Stimulated activated CD8-positive, alpha-beta memory T cell treated with anti-CD3 and anti-CD28 coated beads, Interleukin-7, amount 100 ng/mL, for 48 hours (primary cell): ENCODE measurements around the gene ATXN10.
"Not testable (repeated sequence)": the region's sequence is repeated elsewhere in the genome, so short reads cannot be mapped to it uniquely, and the experiment has no call there.

ENCODE experiments used
- DNase-seq, 2 donors: peaks; one replicate each; pipeline ENCODE4 v3.0.0-alpha.2; 2020; ENCODE audit warnings: low read depth in 1 of 2; ENCODE audit errors: extremely low read depth in 1 of 2

ATXN10 gene

DNA sequence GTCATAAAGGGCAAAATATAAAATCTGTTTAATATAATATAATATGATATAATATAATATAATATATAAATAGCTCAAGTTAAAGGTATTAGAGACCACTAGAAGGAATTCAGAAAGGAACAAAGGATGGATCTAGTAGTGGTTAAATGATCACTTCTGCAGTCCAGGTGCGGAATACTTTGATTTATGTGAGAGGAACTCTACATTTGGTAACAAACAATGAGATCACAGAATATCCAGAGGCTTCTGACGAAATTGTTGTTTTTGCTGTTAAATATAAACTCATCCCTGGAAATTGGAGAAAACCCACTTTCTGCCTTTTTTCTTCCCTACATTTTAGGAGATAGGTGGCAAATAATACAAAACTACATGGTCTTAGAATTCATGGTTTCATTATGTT lies 36.0 kb downstream of the ATXN10 start:
- no peak for DNase-seq

DNA sequence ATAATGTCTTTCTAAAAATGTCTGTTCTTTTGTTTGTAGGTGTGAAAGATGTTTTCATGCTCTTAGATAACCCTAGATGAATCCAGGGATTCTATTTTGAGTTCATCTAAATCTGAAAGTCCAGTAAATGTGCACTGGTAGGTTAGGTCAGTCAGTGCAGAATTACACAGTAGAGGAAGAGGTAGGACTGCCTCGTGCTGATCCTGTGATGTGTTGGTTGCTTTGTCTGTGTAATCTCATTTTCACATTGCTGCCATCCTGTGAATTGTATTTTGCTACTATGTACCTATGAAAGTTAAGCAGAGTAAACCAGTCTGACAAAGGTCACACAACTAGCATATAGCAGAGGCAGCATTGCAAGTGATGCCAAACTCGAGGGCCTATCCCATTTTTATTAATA lies 36.5 kb downstream of the ATXN10 start:
- DNase-seq, result no peak

- DNase-seq, result no peak
Measured at GRCh38 chr22:45709060-45709739, 37.6 kb downstream of the ATXN10 start.

DNA sequence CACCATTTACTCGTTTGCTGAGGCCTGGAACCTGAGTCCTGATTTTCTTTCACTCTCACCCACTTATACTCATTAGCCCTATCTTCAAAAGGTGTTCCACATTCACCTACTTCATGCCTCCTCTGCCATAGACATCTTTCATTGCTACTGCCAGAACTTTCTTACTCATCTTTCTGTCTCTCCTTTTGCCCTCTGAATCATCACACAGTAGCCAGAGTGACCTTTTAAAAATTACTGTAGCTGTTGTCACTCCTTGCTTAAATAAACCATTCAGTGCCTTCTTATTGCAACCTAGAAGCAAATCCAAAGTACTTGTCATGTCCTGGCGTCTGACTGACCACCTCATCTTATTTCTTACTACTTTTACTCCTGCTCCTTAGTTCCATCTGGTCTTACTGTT lies 38.2 kb downstream of the ATXN10 start:
- no peak for DNase-seq

DNA sequence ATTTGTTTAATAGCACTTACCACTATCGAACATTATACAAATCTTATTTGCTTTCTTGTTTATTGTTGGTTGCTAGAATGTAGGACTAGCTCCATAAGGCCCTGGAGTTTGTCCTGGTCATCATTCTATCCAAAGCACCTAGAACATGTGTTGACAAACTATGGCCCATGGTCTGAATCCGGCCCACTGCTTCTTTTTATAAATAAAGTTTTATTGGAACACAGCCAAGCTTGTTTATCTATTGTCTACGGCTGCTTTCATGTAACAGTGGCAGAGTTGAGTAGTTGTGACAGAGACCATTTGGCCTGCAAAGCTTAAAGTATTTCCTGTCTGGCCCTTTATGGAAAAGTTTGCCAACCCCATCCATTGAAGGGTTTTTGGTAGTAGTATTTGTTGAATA lies 38.8 kb downstream of the ATXN10 start:
- DNase-seq, result no peak

DNA sequence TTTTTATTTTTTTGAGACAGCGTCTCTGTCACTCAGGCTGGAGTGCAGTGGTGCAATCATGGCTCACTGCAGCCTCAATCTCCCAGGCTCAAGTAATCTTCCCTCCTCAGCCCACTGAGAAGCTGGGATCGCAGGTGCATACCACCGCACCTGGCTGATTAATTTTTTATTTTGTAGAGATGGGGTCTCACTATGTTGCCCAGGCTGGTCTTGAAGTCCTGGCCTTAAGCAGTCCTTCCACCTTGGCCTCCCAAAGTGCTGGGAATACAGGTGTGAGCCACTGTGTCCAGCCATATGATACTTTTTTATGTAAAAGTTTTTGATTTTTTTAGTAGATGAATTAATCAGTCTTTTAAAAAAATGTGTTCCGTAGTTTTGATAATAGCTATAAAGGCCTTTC lies 42.8 kb downstream of the ATXN10 start:
- DNase-seq, result not testable (repeated sequence)

GRCh38 chr22:45717789-45718188 lies 46.2 kb downstream of the ATXN10 start:
- DNase-seq, result no peak

DNA sequence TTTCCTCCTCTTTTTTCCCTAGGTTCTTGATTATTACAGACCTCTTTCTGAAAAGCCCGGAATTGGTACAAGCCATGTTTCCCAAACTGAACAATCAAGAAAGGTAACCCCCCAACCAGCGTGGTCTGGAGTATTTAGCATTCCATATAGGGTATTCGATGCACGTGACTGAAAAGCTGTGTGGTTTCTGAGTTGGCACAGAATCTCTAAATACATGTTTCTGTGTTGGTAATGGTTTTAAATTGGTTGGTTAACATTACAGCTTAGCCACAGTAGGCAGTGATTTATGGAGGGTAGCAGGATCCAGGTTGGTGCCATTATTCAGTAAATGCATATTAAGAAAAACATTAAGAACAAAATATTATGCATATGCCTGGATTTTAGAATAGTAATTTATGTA lies 46.8 kb downstream of the ATXN10 start:
- DNase-seq, result no peak

- DNase-seq, result no peak
Measured at GRCh38 chr22:45720839-45721378, 49.3 kb downstream of the ATXN10 start.

GRCh38 chr22:45722006-45722405 lies 50.4 kb downstream of the ATXN10 start:
- DNase-seq, result no peak

- DNase-seq, result no peak
Measured at GRCh38 chr22:45726081-45726480, 54.4 kb downstream of the ATXN10 start.

- no peak for DNase-seq
Measured at GRCh38 chr22:45731041-45731797, 59.6 kb downstream of the ATXN10 start.

DNA sequence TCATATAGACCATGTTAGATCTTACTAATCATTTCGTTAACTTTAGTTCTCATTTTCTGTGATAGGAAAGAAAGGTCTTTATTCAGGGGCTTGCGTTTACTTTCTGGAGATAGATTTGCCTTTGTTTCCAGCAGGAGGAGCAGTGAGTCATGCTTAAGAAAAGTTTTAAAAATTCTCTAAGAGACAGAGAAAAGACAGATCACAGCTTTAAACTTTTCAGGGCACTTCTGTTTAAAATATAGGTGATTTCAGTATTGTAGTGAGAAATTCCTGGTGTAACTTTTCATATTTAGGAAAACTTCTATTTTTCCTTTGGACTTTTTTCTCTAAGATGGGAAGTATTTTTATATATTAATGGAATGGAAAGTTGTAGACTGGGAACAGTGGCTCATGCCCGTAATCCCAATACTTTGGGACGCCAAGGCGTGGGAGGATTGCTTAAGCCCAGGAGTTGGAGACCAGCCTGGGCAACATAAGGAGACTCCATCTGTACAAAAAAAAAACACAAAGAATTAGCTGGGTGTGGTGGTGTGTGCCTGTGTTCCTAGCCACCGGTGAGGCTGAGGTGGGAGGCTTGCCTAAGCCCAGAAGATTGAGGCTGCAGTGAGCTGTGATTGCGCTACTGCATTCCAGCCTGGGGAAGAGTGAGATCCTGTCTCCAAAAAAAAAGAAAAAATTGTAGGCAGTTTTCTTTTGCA lies 60.3 kb downstream of the ATXN10 start:
- no peak for DNase-seq

DNA sequence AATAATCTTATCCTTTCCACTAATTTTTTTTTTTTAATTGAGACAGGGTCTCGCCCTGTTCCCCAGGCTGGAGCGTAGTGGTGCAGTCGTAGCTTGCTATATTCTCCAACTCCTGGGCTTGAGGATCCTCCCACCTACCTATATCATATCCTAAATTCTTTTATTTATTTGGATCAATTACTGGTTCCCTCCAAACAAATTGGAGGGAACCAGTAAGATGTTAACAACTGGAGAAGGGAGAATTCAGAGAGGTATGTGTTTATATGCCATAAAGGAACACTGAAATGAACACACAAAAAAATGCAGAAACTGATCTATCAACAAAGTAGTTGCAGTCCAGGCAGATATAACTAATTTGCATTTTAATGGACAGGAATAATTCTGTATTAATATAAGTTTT lies 63.6 kb downstream of the ATXN10 start:
- no peak for DNase-seq

GRCh38 chr22:45738206-45738605 lies 66.6 kb downstream of the ATXN10 start:
- DNase-seq, result no peak

DNA sequence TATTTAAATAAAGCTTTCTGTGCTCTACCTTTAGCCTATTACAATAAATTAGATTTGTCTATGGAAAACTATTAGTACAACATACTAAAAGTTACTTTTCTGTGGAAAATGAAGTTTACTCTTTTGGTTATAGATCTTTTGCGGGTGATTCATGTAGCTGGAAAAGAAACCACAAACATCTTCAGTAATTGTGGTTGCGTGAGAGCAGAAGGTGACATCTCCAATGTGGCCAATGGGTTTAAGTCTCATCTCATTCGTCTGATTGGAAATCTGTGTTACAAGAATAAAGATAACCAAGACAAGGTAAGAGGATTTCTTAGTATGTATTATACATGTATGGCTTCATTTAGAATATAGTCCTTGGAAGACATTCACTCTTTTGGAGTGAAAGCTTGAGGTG lies 68.6 kb downstream of the ATXN10 start:
- DNase-seq, result no peak

- no peak for DNase-seq
Measured at GRCh38 chr22:45742866-45743450, 71.3 kb downstream of the ATXN10 start.

DNA sequence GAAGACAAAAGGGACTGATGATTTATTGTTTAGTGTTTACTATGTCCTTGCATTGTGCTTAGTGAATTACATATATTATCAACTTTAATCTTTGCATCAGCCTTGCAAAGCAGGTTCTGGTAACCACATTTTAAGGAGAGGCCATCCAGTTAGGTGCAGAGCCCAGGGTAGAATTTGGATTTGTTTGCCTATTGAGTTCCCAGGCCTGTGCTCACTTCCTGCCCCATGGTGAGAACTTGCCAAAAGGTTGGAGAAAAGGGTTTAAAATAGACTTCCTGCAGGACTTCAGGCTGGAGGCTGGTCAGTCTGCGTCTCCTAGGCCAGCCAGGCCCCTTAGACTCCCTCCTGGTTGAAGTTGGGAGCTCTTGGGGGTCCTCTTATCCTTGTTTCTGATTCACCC lies 72.1 kb downstream of the ATXN10 start:
- no peak for DNase-seq

DNA sequence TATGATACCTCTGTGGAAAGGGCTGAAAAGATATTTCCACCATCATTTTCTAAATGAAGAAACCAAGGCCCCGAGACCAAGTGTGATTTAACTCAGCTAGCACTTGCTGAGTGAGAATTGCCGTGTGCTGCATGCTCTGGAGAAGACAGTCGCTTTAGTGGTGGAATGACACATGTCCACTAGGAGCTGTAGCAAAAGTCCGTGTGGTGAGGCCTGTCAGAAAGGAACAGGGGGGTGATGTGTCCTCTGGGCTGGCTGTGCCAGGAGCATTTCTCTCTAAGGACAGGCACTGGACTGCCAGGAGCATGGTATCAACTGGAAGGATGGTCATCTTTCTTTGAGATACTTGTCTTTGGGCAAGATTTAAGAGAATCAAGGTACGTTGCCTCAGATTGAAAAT lies 72.8 kb downstream of the ATXN10 start:
- DNase-seq, result no peak

DNA sequence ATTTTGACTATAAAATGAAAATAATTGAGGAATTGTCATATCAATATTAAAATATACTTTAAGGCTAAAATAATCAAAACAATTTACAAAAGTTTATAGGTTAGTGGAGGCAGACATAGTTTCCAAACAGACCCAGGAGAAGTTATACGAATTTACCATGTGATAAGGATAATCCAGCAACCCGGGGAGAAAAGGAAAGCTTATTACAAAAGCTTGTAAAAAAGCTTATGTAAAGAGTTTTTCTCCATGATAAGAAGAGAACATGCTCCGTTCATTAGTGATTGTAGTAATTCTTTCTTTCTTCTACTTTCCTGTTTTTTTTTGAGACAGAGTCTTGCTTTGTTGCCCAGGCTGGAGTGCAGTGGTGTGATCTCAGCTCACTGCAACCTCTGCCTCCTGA lies 79.0 kb downstream of the ATXN10 start:
- no peak for DNase-seq

DNA sequence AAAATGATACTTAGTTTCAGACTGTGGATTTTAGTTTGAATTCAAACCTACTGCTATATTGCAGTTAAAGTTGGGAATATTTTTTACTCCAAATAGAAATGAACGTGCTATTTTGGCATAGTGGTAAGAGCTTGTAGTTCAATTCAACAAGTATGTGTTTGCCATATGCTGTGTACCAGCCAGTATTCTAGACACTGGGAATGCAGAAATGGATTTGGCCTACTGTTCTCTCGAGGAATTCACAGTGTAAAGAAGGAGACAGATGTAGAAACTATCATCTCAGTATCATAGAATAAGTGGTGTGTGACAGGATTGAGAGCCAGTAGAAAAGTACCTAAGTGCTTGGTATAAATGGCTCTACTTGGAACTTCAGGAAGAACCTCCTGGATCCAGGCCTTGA lies 80.4 kb downstream of the ATXN10 start:
- DNase-seq, result no peak
